H9 (cell line): Measurements from ENCODE around the gene GREB1L. TPM values are rescaled to one million over a fixed set of nuclear protein-coding genes. Genes with fewer than 3 reads are reported as not detected.

Source experiments
- DNase-seq: peaks from one replicate; pipeline ENCODE4 v3.0.0-alpha.2; 2017
- H2AFZ ChIP-seq: one replicate; pipeline ENCODE4 v1.6.1; 2013; ENCODE audit warnings: mild to moderate bottlenecking, low read length, control low read depth, moderate library complexity
- H2AK5ac ChIP-seq: 2 replicates; pipeline ENCODE4 v1.6.1; 2013; ENCODE audit warnings: low read length, control low read depth, mixed read lengths; ENCODE audit not compliant: insufficient read length
- H2BK120ac ChIP-seq: one replicate; pipeline ENCODE4 v1.6.1; 2013; ENCODE audit warnings: low read depth, mild to moderate bottlenecking, low read length, control low read depth, inconsistent platforms; ENCODE audit not compliant: poor library complexity, severe bottlenecking
- H2BK12ac ChIP-seq: 2 replicates; pipeline ENCODE4 v1.6.1; 2013; ENCODE audit warnings: low read length, control low read depth, mixed read lengths, low read depth; ENCODE audit not compliant: insufficient read length
- H2BK15ac ChIP-seq: 2 replicates; pipeline ENCODE4 v1.6.1; 2013; ENCODE audit warnings: low read depth, low read length, control low read depth
- H2BK20ac ChIP-seq: one replicate; pipeline ENCODE4 v1.6.1; 2013; ENCODE audit warnings: low read depth, mild to moderate bottlenecking, low read length, control low read depth, inconsistent platforms; ENCODE audit not compliant: poor library complexity, severe bottlenecking
- H2BK5ac ChIP-seq: 2 replicates; pipeline ENCODE4 v1.6.1; 2013; ENCODE audit warnings: low read length, control low read depth, mixed read lengths; ENCODE audit not compliant: insufficient read length
- H3K14ac ChIP-seq: 2 replicates; pipeline ENCODE4 v1.6.1; 2013; ENCODE audit warnings: low read length, control low read depth; ENCODE audit not compliant: insufficient read depth
- H3K18ac ChIP-seq: 2 replicates; pipeline ENCODE4 v1.6.1; 2013; ENCODE audit warnings: low read depth, mild to moderate bottlenecking, mixed read lengths, low read length, control low read depth; ENCODE audit not compliant: insufficient read length
- H3K23ac ChIP-seq: 2 replicates; pipeline ENCODE4 v1.6.1; 2013; ENCODE audit warnings: low read length, control low read depth, mixed read lengths, low read depth; ENCODE audit not compliant: insufficient read length
- H3K23me2 ChIP-seq: 2 replicates; pipeline ENCODE4 v1.6.1; 2013; ENCODE audit warnings: low read depth, mild to moderate bottlenecking, mixed read lengths, low read length, control low read depth; ENCODE audit not compliant: insufficient read length, poor library complexity, severe bottlenecking
- H3K27ac ChIP-seq: 2 replicates; pipeline ENCODE4 v1.5.1; 2013; ENCODE audit warnings: low read length, control low read depth, mixed read lengths, low read depth; ENCODE audit not compliant: insufficient read length
- H3K27me3 ChIP-seq: 2 replicates; pipeline ENCODE4 v1.6.1; 2013; ENCODE audit warnings: low read length, control low read depth, inconsistent platforms; ENCODE audit not compliant: insufficient read depth
- H3K4ac ChIP-seq: 2 replicates; pipeline ENCODE4 v1.6.1; 2013; ENCODE audit warnings: low read depth, mild to moderate bottlenecking, control low read depth, inconsistent platforms, low read length, moderate library complexity
- H3K4me1 ChIP-seq: 2 replicates; pipeline ENCODE4 v1.6.1; 2013; ENCODE audit warnings: low read length, control low read depth, inconsistent platforms; ENCODE audit not compliant: insufficient read depth
- H3K4me2 ChIP-seq: 2 replicates; pipeline ENCODE4 v1.6.1; 2013; ENCODE audit warnings: low read length, control low read depth, mixed read lengths; ENCODE audit not compliant: insufficient read length, insufficient read depth
- H3K56ac ChIP-seq: 2 replicates; pipeline ENCODE4 v1.6.1; 2013; ENCODE audit warnings: low read depth, mild to moderate bottlenecking, mixed read lengths, low read length, control low read depth; ENCODE audit not compliant: insufficient read length
- H3K79me1 ChIP-seq: 2 replicates; pipeline ENCODE4 v1.6.1; 2013; ENCODE audit warnings: low read depth, mild to moderate bottlenecking, moderate library complexity, low read length, control low read depth, inconsistent platforms; ENCODE audit not compliant: insufficient read depth, poor library complexity, severe bottlenecking
- H3K79me2 ChIP-seq: 2 replicates; pipeline ENCODE4 v1.6.1; 2013; ENCODE audit warnings: low read length, control low read depth, inconsistent platforms; ENCODE audit not compliant: insufficient read depth
- H3K9ac ChIP-seq: 2 replicates; pipeline ENCODE4 v1.6.1; 2013; ENCODE audit warnings: low read length, control low read depth, mixed read lengths; ENCODE audit not compliant: insufficient read length; ENCODE audit errors: extremely low read depth
- H3K9me3 ChIP-seq: one replicate; pipeline ENCODE4 v1.6.1; 2013; ENCODE audit warnings: low read depth, low read length, inconsistent platforms; ENCODE audit not compliant: control insufficient read depth
- H3T11ph ChIP-seq: one replicate; pipeline ENCODE4 v1.6.1; 2013; ENCODE audit warnings: mild to moderate bottlenecking, low read length, control low read depth, inconsistent platforms
- H4K20me1 ChIP-seq: one replicate; pipeline ENCODE4 v1.6.1; 2013; ENCODE audit not compliant: control insufficient read depth, insufficient read length, insufficient read depth
- H4K5ac ChIP-seq: 2 replicates; pipeline ENCODE4 v1.6.1; 2013; ENCODE audit warnings: low read depth, mild to moderate bottlenecking, mixed read lengths, low read length, control low read depth; ENCODE audit not compliant: insufficient read length
- H4K8ac ChIP-seq: replicated peaks from 2 replicates; pipeline ENCODE4 v1.6.1; 2013; ENCODE audit warnings: low read length, control low read depth, mixed read lengths, low read depth; ENCODE audit not compliant: insufficient read length
- H4K91ac ChIP-seq: 2 replicates; pipeline ENCODE4 v1.6.1; 2013; ENCODE audit warnings: low read depth, mild to moderate bottlenecking, moderate library complexity, mixed read lengths, low read length, control low read depth; ENCODE audit not compliant: insufficient read length
- H3K27ac Mint-ChIP-seq, 3 experiments: 2 replicates in 2 of 3; 3 replicates in 1 of 3; pipeline ENCODE4 v1.8.0; 2020 to 2021; ENCODE audit warnings: mixed read lengths in 3 of 3, mild to moderate bottlenecking in 1 of 3, moderate library complexity in 1 of 3
- H3K27me3 Mint-ChIP-seq: 2 replicates; pipeline ENCODE4 v1.8.0; 2021; ENCODE audit warnings: low read depth, mild to moderate bottlenecking, moderate library complexity, mixed read lengths
- H3K36me3 Mint-ChIP-seq, 3 experiments: 2 replicates in 2 of 3; 3 replicates in 1 of 3; pipeline ENCODE4 v1.8.0; 2020 to 2021; ENCODE audit warnings: low read depth in 3 of 3, mixed read lengths in 3 of 3; ENCODE audit not compliant: insufficient read depth in 1 of 3
- H3K4me1 Mint-ChIP-seq, 2 experiments: 2 replicates each; pipeline ENCODE4 v1.8.0; 2020; ENCODE audit warnings: mixed read lengths in 2 of 2
- H3K4me3 Mint-ChIP-seq, 2 experiments: 2 replicates in 1 of 2; 3 replicates in 1 of 2; pipeline ENCODE4 v1.8.0; 2020 to 2021; ENCODE audit warnings: mild to moderate bottlenecking in 2 of 2, mixed read lengths in 2 of 2, moderate library complexity in 1 of 2
- H3K9me3 Mint-ChIP-seq, 2 experiments: 2 replicates in 1 of 2; 3 replicates in 1 of 2; pipeline ENCODE4 v1.8.0; 2020; ENCODE audit warnings: mild to moderate bottlenecking in 2 of 2, mixed read lengths in 2 of 2, moderate library complexity in 1 of 2
- WGBS: extraction: QIAGEN DNeasy Blood & Tissue Kit; methylation state at CpG from one replicate; pipeline ENCODE4 v1.1.7; 2013; ENCODE audit warnings: missing lambda C conversion rate, low lambda C conversion rate, mixed read lengths; ENCODE audit not compliant: insufficient read length; ENCODE audit errors: extremely low coverage; 5-methylcytosine and 5-hydroxymethylcytosine counted together
- total RNA-seq: library from RNA; stranded (reverse); gene quantifications from 2 replicates; pipeline ENCODE4 v1.2.1, GENCODE V29; 2021
- TF ChIP-seq, protein P1 (sequence below): fragments of 200-600 bp; sonication (generic); conservative IDR thresholded peaks from 3 replicates; pipeline ENCODE4 v1.8.0; 2021; ENCODE audit warnings: antibody characterized with exemption, mild to moderate bottlenecking

Gene GREB1L
- total RNA-seq, 1 experiment from 2014 or later = 2.7 TPM

DNA sequence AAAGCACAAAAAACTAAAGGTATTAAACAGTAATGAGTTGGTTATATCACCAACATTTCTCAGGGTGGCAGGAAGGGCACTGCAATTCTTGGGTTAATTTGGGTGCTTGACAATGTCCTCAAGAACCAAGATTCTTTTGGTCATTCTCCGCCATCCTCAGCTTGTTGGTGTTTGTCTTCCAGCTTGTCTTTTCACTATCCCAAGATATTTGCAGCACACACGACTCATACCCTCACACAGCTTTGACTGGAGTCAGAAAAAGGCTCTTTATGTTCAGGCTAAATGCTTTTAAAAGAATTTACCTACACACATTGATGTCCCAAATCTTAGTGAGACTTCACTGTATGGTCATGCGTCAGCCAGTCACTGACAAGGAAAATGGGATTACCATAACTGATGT is 12.5 kb downstream of the GREB1L start:
- Mint-ChIP-seq H3K27me3 (peaks cover 16% of the 10 kb centered on the region), H3K36me3 (no peaks in the 10 kb centered on the region), H3K27ac (peak overlapping the region in 1 of 3 experiments; percentile 71; a peak in 2 of 7 replicates), H3K4me1 (peaks cover 17 to 53% of the 10 kb centered on the region in 2 experiments), H3K9me3 (no peaks in the 10 kb centered on the region), H3K4me3 (no peak overlapping the region)
- no peak overlapping the region for H3K4me2 ChIP-seq
- H3K4me1 ChIP-seq = no peaks in the 10 kb centered on the region
- H3K9ac ChIP-seq = no peak overlapping the region
- no peak for DNase-seq
- H2BK5ac ChIP-seq = no peak overlapping the region
- no peaks in the 10 kb centered on the region for H3K9me3 ChIP-seq
- no peaks in the 10 kb centered on the region for H3K79me1 ChIP-seq
- no peaks in the 10 kb centered on the region for H4K20me1 ChIP-seq
- no peak overlapping the region for H4K8ac ChIP-seq
- H4K5ac ChIP-seq = no peak overlapping the region
- no peaks in the 10 kb centered on the region for H3K79me2 ChIP-seq
- WGBS = no CpG with 5 or more reads among the region's 3 CpGs
- no peak overlapping the region for H2BK20ac ChIP-seq
- no peak overlapping the region for H3T11ph ChIP-seq
- no peak overlapping the region for H4K91ac ChIP-seq
- no peak overlapping the region for H3K56ac ChIP-seq
- H3K23me2 ChIP-seq = no peaks in the 10 kb centered on the region
- H3K27ac ChIP-seq = no peak overlapping the region
- H3K23ac ChIP-seq = no peak overlapping the region
- H3K14ac ChIP-seq = no peak overlapping the region
- no peak overlapping the region for H2BK15ac ChIP-seq
- no peak overlapping the region for H3K18ac ChIP-seq
- H2AFZ ChIP-seq = no peak overlapping the region
- no peak overlapping the region for H2BK120ac ChIP-seq
- TF ChIP-seq, protein P1, sequence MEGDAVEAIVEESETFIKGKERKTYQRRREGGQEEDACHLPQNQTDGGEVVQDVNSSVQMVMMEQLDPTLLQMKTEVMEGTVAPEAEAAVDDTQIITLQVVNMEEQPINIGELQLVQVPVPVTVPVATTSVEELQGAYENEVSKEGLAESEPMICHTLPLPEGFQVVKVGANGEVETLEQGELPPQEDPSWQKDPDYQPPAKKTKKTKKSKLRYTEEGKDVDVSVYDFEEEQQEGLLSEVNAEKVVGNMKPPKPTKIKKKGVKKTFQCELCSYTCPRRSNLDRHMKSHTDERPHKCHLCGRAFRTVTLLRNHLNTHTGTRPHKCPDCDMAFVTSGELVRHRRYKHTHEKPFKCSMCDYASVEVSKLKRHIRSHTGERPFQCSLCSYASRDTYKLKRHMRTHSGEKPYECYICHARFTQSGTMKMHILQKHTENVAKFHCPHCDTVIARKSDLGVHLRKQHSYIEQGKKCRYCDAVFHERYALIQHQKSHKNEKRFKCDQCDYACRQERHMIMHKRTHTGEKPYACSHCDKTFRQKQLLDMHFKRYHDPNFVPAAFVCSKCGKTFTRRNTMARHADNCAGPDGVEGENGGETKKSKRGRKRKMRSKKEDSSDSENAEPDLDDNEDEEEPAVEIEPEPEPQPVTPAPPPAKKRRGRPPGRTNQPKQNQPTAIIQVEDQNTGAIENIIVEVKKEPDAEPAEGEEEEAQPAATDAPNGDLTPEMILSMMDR = no peak
- no peak overlapping the region for H2AK5ac ChIP-seq
- no peak overlapping the region for H3K4ac ChIP-seq
- no peak overlapping the region for H2BK12ac ChIP-seq
- H3K27me3 ChIP-seq = no peaks in the 10 kb centered on the region; the same call in 1 of the 2 replicates
